MM.1S (cell line): ENCODE measurements around the gene LIMS2.

ENCODE experiments used
- DNase-seq: peaks from one replicate; pipeline ENCODE4 v3.0.0-alpha.2; 2015
- H2AFZ ChIP-seq: fragments of 300-600 bp; sonication (generic); 2 replicates; pipeline ENCODE4 v1.6.0; 2016; ENCODE audit warnings: antibody characterized with exemption, low read length
- H3F3A ChIP-seq: fragments of 300-600 bp; sonication (generic); 2 replicates; pipeline ENCODE4 v1.6.1; 2016; ENCODE audit warnings: mild to moderate bottlenecking, antibody characterized with exemption, low read length, moderate library complexity, mixed read lengths; ENCODE audit not compliant: insufficient read depth
- H3K27ac ChIP-seq: fragments of 300-600 bp; sonication (generic); 2 replicates; pipeline ENCODE4 v1.5.1; 2016; ENCODE audit warnings: mild to moderate bottlenecking, low read length
- H3K27me3 ChIP-seq: fragments of 300-600 bp; sonication (generic); replicated peaks from 2 replicates; pipeline ENCODE4 v1.6.0; 2016; ENCODE audit warnings: low read length; ENCODE audit not compliant: insufficient read depth
- H3K36me3 ChIP-seq: fragments of 300-600 bp; sonication (generic); replicated peaks from 2 replicates; pipeline ENCODE4 v1.6.1; 2016; ENCODE audit warnings: mild to moderate bottlenecking, low read length, mixed read lengths; ENCODE audit not compliant: insufficient read depth
- H3K4me1 ChIP-seq: fragments of 300-600 bp; sonication (generic); 2 replicates; pipeline ENCODE4 v1.6.1; 2016; ENCODE audit warnings: low read length, mixed read lengths
- H3K4me2 ChIP-seq: fragments of 300-600 bp; sonication (generic); 2 replicates; pipeline ENCODE4 v1.6.0; 2016; ENCODE audit warnings: low read depth, low read length
- H3K4me3 ChIP-seq: fragments of 300-600 bp; sonication (generic); 2 replicates; pipeline ENCODE4 v1.5.1; 2016; ENCODE audit warnings: low read length, mixed read lengths
- H3K79me2 ChIP-seq: fragments of 300-600 bp; sonication (generic); 2 replicates; pipeline ENCODE4 v1.6.1; 2016; ENCODE audit warnings: mixed run types, low read length, mixed read lengths
- H3K9ac ChIP-seq: fragments of 300-600 bp; sonication (generic); 2 replicates; pipeline ENCODE4 v1.6.1; 2016; ENCODE audit warnings: low read length, mixed read lengths
- H3K9me2 ChIP-seq: fragments of 300-600 bp; sonication (generic); replicated peaks from 2 replicates; pipeline ENCODE4 v1.6.1; 2016; ENCODE audit warnings: mild to moderate bottlenecking, low read length, mixed read lengths; ENCODE audit not compliant: insufficient read depth
- H3K9me3 ChIP-seq: fragments of 300-600 bp; sonication (generic); replicated peaks from 2 replicates; pipeline ENCODE4 v1.6.1; 2016; ENCODE audit warnings: mild to moderate bottlenecking, low read length, mixed read lengths; ENCODE audit not compliant: insufficient read depth
- H4K20me1 ChIP-seq: fragments of 300-600 bp; sonication (generic); 2 replicates; pipeline ENCODE4 v1.6.1; 2016; ENCODE audit warnings: mild to moderate bottlenecking, low read length, moderate library complexity, mixed read lengths; ENCODE audit not compliant: insufficient read depth
- EZH2 ChIP-seq: fragments of 300-600 bp; sonication (generic); optimal IDR thresholded peaks from 2 replicates; pipeline ENCODE3; 2017; ENCODE audit warnings: low read depth, mild to moderate bottlenecking, antibody characterized with exemption, low read length, mixed read lengths
- EZH2phosphoT487 ChIP-seq: fragments of 300-600 bp; sonication (generic); IDR thresholded peaks from 2 replicates; pipeline ENCODE4 v1.6.1; 2018; ENCODE audit warnings: antibody characterized with exemption, low read length
- TF ChIP-seq, protein P1 (sequence below): fragments of 300-600 bp; sonication (generic); IDR thresholded peaks from 2 replicates; pipeline ENCODE4 v1.5.1; 2016; ENCODE audit warnings: antibody characterized with exemption, low read length, mixed read lengths

The LIMS2 gene

DNA sequence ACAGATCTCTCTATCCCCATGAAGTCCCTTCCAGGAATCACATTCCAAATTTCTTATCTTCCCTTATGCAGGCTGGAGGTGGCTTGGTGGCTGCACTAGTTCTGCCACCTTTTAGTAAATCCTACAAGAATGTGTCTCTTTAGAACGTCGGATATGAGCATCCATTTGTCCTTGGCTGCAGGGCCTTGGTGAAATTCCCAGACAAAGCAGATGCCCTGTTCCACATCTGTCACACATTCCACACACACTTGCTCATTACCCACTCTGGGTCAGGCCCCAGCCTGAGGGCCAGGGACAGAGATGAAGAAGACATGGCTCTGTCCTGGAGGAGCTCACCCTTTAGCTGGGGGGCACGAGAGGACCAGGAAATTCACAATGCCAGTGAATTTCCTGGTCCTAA is 60.6 kb downstream of the LIMS2 start:
- H3K4me2 ChIP-seq = no peak overlapping the region

DNA sequence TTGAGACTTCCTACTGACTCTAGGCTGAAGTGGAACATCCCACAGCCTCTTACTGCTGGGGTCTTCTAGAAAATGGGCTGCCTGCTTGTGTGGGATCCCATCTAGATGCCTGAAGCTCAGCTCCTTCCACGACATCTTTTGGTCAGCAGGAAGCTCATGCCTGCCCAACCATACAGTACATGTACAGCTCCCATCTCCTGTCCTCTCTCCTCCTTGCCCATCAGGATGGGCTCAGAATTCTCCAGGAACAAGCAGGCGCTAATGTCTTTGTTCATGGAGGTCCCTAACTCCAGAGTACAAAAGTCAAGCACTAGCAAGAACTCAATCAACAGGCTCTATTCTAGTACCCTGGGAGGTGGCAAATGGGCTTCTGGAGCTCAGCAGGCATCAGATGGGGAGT is 61.1 kb downstream of the LIMS2 start:
- no peak overlapping the region for H3K4me2 ChIP-seq
- H3K27me3 ChIP-seq = peaks cover 34% of the 10 kb centered on the region
- TF ChIP-seq, protein P1, sequence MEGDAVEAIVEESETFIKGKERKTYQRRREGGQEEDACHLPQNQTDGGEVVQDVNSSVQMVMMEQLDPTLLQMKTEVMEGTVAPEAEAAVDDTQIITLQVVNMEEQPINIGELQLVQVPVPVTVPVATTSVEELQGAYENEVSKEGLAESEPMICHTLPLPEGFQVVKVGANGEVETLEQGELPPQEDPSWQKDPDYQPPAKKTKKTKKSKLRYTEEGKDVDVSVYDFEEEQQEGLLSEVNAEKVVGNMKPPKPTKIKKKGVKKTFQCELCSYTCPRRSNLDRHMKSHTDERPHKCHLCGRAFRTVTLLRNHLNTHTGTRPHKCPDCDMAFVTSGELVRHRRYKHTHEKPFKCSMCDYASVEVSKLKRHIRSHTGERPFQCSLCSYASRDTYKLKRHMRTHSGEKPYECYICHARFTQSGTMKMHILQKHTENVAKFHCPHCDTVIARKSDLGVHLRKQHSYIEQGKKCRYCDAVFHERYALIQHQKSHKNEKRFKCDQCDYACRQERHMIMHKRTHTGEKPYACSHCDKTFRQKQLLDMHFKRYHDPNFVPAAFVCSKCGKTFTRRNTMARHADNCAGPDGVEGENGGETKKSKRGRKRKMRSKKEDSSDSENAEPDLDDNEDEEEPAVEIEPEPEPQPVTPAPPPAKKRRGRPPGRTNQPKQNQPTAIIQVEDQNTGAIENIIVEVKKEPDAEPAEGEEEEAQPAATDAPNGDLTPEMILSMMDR = no peak
- TF ChIP-seq EZH2 (no peak), EZH2phosphoT487 (no peak)

More for the DNA sequence above, 60.6 kb downstream of the LIMS2 start:
- H3K4me3 ChIP-seq = no peak overlapping the region
- no peak overlapping the region for H3K9ac ChIP-seq
- H4K20me1 ChIP-seq = no peaks in the 10 kb centered on the region
- TF ChIP-seq, protein P1 = no peak
- TF ChIP-seq EZH2phosphoT487 (no peak), EZH2 (no peak)
- H3K27me3 ChIP-seq = peaks cover 34% of the 10 kb centered on the region
- no peaks in the 10 kb centered on the region for H3K36me3 ChIP-seq
- no peaks in the 10 kb centered on the region for H3K9me2 ChIP-seq
- H3K79me2 ChIP-seq = no peaks in the 10 kb centered on the region
- H3K4me1 ChIP-seq = no peaks in the 10 kb centered on the region
- DNase-seq = no peak
- no peak overlapping the region for H2AFZ ChIP-seq
- no peaks in the 10 kb centered on the region for H3K9me3 ChIP-seq
- H3F3A ChIP-seq = no peaks in the 10 kb centered on the region
- H3K27ac ChIP-seq = no peak overlapping the region

DNA sequence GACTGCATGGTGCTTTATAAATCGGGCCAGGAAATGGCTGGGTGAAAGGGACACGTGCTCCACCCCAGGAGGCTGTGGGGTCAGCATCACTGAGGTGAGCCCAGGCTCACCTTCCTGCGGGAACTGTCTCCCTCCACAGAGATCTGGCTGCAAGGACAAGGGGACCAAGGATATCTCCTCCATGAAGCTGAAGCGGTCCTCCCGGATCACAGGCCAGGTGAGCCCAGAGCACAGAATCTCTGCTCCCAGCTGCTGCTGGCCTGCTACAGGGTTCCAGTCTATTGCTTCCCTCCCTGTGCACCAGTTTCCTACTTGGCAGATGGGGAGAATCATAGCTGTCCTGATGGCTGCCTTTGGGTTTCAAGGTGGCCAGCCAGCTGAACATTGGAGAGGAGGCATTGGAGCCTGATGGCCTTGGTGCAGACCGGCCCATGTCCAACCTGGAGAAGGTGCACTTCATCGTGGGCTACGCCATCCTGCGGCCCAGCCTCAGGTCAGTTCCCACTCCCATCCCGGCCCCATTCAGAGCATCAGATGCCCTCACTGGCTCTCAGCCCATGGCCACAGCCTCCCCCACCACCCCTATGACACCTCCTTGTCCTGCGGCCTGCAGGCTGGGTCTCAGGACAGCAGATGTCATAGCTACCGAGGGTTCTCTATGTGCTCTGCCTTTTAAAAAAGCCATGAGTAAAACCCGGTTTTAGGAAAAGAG is 63.1 kb downstream of the LIMS2 start:
- TF ChIP-seq, protein P1 = no peak
- TF ChIP-seq EZH2phosphoT487 = no peak
- TF ChIP-seq EZH2 = no peak
- Histone ChIP-seq H3K9me2 (no peaks in the 10 kb centered on the region), H3K4me3 (no peak overlapping the region), H3K36me3 (no peaks in the 10 kb centered on the region), H2AFZ (no peak overlapping the region), H3K4me1 (no peaks in the 10 kb centered on the region), H4K20me1 (no peaks in the 10 kb centered on the region), H3K27ac (no peak overlapping the region), H3K79me2 (no peaks in the 10 kb centered on the region), H3F3A (no peaks in the 10 kb centered on the region), H3K9ac (no peak overlapping the region), H3K4me2 (no peak overlapping the region), H3K27me3 (peaks cover 35% of the 10 kb centered on the region), H3K9me3 (no peaks in the 10 kb centered on the region)
- DNase-seq = no peak

More for the DNA sequence above, 61.1 kb downstream of the LIMS2 start:
- H3K9me2 ChIP-seq = no peaks in the 10 kb centered on the region
- no peaks in the 10 kb centered on the region for H3K4me1 ChIP-seq
- H3K36me3 ChIP-seq = no peaks in the 10 kb centered on the region
- no peak overlapping the region for H2AFZ ChIP-seq
- H3K4me3 ChIP-seq = no peak overlapping the region
- no peak for DNase-seq
- no peak overlapping the region for H3K9ac ChIP-seq
- no peaks in the 10 kb centered on the region for H3K79me2 ChIP-seq
- no peaks in the 10 kb centered on the region for H3K9me3 ChIP-seq
- no peaks in the 10 kb centered on the region for H3F3A ChIP-seq
- H4K20me1 ChIP-seq = no peaks in the 10 kb centered on the region
- H3K27ac ChIP-seq = no peak overlapping the region
